Measurements from ENCODE around the gene ICAM3. TPM values are rescaled to one million over a fixed set of nuclear protein-coding genes. Genes with fewer than 3 reads are reported as not detected.

ICAM3 gene
- total RNA-seq, 4 donors from 2014 or later = 3.1 to 4.5 (median 3.8) TPM

DNA sequence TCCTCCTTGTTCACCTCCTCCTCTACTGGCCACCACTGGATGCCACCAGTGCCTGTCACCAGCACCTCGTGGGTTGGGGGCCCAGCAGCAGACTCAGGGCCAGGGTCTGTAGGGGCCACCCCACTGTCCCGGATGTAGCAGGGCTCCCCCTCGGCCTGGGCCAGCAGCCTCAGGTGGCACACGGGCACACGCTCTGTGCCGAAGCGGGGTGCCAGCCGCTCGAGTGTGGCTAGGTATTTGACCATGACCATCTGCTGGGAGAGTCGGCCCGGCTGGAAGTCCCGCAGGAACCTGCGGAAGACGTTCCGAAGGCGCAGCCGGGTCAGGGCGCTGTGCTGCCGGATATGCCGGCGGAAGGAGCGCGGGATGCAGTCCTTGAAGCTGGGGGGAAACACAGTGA lies 26.1 kb upstream of the ICAM3 start:
- H3K4me1 ChIP-seq = no peaks in the 10 kb centered on the region
- 96% methylated on average over 23 of the region's 23 CpGs for WGBS
- no peaks in the 10 kb centered on the region for H3K9me3 ChIP-seq
- no peak for DNase-seq (ENCODE audit: low spot score in 2 of 2)
- no peak overlapping the region for H3K27ac ChIP-seq
- H3K36me3 ChIP-seq = peaks cover 93% of the 10 kb centered on the region
- no peaks in the 10 kb centered on the region for H3K27me3 ChIP-seq
- H3K4me3 ChIP-seq = no peak overlapping the region
- TF ChIP-seq EP300 (IDR thresholded peaks at IDR 0.05) (no peak), POLR2AphosphoS5 (IDR thresholded peaks at IDR 0.05) (no peak), POLR2A (IDR thresholded peaks at IDR 0.05) (no peak)
- TF ChIP-seq, protein P1, sequence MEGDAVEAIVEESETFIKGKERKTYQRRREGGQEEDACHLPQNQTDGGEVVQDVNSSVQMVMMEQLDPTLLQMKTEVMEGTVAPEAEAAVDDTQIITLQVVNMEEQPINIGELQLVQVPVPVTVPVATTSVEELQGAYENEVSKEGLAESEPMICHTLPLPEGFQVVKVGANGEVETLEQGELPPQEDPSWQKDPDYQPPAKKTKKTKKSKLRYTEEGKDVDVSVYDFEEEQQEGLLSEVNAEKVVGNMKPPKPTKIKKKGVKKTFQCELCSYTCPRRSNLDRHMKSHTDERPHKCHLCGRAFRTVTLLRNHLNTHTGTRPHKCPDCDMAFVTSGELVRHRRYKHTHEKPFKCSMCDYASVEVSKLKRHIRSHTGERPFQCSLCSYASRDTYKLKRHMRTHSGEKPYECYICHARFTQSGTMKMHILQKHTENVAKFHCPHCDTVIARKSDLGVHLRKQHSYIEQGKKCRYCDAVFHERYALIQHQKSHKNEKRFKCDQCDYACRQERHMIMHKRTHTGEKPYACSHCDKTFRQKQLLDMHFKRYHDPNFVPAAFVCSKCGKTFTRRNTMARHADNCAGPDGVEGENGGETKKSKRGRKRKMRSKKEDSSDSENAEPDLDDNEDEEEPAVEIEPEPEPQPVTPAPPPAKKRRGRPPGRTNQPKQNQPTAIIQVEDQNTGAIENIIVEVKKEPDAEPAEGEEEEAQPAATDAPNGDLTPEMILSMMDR (IDR thresholded peaks at IDR 0.05) = no peak

DNA sequence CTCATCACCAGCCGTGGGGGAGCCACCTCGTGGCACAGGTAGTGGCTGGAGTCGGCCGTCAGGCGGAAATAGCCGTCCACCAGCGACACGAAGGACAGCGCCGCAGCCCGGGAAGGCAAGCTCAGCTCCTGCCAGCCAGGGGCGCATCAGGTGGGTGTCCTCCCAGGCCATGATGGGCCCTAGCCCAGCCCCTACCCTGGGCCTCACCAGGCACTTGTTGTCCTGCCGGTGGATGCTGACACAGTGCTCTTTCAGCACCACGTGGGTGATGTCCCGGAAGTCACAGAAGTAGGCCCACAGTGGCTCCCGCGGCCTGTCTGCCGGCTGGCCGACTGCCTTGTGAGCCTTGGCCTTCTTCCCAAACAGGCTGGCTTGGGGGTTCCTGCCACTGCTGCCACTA lies 25.2 kb upstream of the ICAM3 start:
- Histone ChIP-seq H3K9me3 (no peaks in the 10 kb centered on the region), H3K36me3 (peaks cover 93% of the 10 kb centered on the region), H3K27me3 (no peaks in the 10 kb centered on the region), H3K4me3 (no peak overlapping the region), H3K4me1 (no peaks in the 10 kb centered on the region), H3K27ac (no peak overlapping the region)
- DNase-seq (ENCODE audit: low spot score in 2 of 2) = no peak
- WGBS = 70% methylated on average over 4 of the region's 19 CpGs
- TF ChIP-seq POLR2A (IDR thresholded peaks at IDR 0.05) (no peak), POLR2AphosphoS5 (IDR thresholded peaks at IDR 0.05) (no peak), EP300 (IDR thresholded peaks at IDR 0.05) (no peak)
- TF ChIP-seq, protein P1 (IDR thresholded peaks at IDR 0.05) = no peak

DNA sequence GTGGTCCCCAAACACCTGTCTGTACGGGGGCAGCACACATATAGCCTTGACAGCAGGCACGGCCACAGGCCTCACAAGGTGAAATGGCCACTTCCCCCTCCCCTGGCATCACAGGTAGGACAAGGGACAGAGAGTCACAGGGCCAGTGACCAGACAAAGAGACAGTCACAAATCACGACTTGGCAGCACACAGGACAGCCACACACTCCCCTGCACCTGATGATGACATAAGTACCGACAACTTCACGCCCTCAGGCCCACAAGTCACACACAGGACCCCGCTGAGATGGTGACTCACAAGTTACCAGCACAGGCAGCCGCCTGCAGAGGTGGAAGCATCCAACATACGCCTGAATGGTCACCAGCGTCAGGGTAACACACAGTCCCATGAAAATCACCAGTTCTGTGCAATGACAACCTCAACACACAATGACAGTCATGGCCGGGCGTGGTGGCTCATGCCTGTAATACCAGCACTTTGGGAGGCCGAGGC lies 24.4 kb upstream of the ICAM3 start:
- Histone ChIP-seq H3K27ac (no peak overlapping the region), H3K4me1 (no peaks in the 10 kb centered on the region), H3K9me3 (no peaks in the 10 kb centered on the region), H3K4me3 (no peak overlapping the region), H3K27me3 (no peaks in the 10 kb centered on the region), H3K36me3 (peaks cover 93% of the 10 kb centered on the region)
- no peak for DNase-seq (ENCODE audit: low spot score in 2 of 2)
- WGBS = 94% methylated on average over 2 of the region's 12 CpGs
- TF ChIP-seq, protein P1 (IDR thresholded peaks at IDR 0.05) = no peak
- TF ChIP-seq EP300 (IDR thresholded peaks at IDR 0.05) (no peak), POLR2A (IDR thresholded peaks at IDR 0.05) (no peak), POLR2AphosphoS5 (IDR thresholded peaks at IDR 0.05) (no peak)

DNA sequence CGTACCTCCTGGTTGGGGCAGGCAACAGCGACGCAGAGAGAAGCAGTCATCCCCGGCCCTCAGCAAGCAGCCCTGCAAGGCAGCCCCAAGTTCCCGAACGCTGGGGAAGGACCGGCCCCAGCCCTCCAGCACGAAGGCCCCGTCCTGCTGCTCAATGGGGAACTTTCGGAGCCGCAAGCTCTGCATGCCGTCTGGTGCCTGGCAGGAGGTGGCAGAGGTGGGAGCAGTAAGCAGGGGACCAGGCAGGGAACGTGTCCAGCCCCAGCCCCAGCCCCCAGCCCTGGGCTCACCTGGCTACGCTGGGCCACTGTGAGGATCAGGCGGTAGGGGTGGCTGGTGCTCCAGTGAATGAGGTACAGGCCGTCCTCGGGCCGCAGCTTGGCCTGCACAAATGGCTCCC lies 22.8 kb upstream of the ICAM3 start:
- Histone ChIP-seq H3K9me3 (no peaks in the 10 kb centered on the region), H3K4me1 (no peaks in the 10 kb centered on the region), H3K36me3 (peaks cover 92% of the 10 kb centered on the region), H3K27ac (no peak overlapping the region), H3K27me3 (no peaks in the 10 kb centered on the region), H3K4me3 (no peak overlapping the region)
- 96% methylated on average over 4 of the region's 18 CpGs for WGBS
- no peak for TF ChIP-seq POLR2A (IDR thresholded peaks at IDR 0.05)
- no peak for DNase-seq (ENCODE audit: low spot score in 2 of 2)

DNA sequence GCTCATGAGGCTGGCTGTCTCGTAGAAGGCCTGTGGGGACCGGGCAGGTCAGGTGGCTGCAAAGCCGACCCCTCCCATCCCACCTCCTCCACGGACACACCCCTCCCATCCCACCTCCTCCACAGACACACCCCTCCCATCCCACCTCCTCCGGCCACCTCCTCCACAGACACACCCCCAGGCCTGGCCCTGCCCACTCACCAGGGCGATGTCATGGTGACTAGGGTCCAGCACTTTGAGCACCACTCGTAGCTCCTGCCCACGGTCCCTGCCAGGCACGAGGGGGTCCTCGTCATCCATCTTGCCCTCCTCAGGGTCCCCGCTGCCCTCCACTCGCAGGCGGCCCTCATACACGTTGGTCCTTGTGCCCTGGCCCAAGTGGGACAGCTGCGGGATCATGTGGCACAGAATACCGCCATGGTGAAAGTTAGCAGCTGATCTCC lies 22.2 kb upstream of the ICAM3 start:
- WGBS = 79% methylated on average over 12 of the region's 16 CpGs

More for the DNA sequence above, 22.2 kb upstream of the ICAM3 start:
- TF ChIP-seq POLR2AphosphoS5 (IDR thresholded peaks at IDR 0.05) (no peak), EP300 (IDR thresholded peaks at IDR 0.05) (no peak), POLR2A (IDR thresholded peaks at IDR 0.05) (no peak)
- TF ChIP-seq, protein P1 (IDR thresholded peaks at IDR 0.05) = no peak
- DNase-seq (ENCODE audit: low spot score in 2 of 2) = no peak
- Histone ChIP-seq H3K36me3 (peaks cover 94% of the 10 kb centered on the region), H3K4me3 (no peak overlapping the region), H3K9me3 (no peaks in the 10 kb centered on the region), H3K27ac (no peak overlapping the region), H3K27me3 (no peaks in the 10 kb centered on the region), H3K4me1 (no peaks in the 10 kb centered on the region)

Data from suprapubic skin (tissue), 4 donors.